GM12878 (cell line): ENCODE data around the gene PCED1B. TPM values are rescaled to one million over a fixed set of nuclear protein-coding genes. Genes with fewer than 3 reads are reported as not detected.

Source experiments
- ATAC-seq: fragments of 200-7000 bp; cut with Tn5 transposase; 3 replicates; pipeline ENCODE4 v1.9.1; 2020; ENCODE audit warnings: mild to moderate bottlenecking, moderate library complexity
- BruUV-seq: library from RNA; stranded (reverse); fragments of 400-500 nt; replicated peaks from 2 replicates; lab custom pipeline; 2021; lab: Mats Ljungman, UMichigan
- CTCF ChIA-PET: fragments of 300-600 bp; sonication (Branson Sonifier 250); formaldehyde crosslinking; extraction: SDS; loops from one replicate; lab custom pipeline; 2021; ENCODE audit warnings: inconsistent platforms; lab: Yijun Ruan, JAX
- POLR2A ChIA-PET: fragments of 350-600 bp; formaldehyde crosslinking; extraction: SDS; loops from one replicate; lab custom pipeline; 2021; ENCODE audit warnings: inconsistent platforms; lab: Charles Lee
- RAD21 ChIA-PET: fragments of 300-600 bp; sonication (Branson Sonifier 250); formaldehyde crosslinking; loops from one replicate; lab custom pipeline; 2023; ENCODE audit warnings: antibody characterized with exemption; ENCODE audit not compliant: unreplicated experiment; lab: Charles Lee
- SMC1A ChIA-PET: fragments of 300-600 bp; sonication (Branson Sonifier 250); formaldehyde crosslinking; loops from one replicate; lab custom pipeline; 2023; ENCODE audit not compliant: unreplicated experiment, uncharacterized antibody; lab: Charles Lee
- DNase-seq: peaks from one replicate; pipeline ENCODE4 v3.0.0-alpha.2; 2011; ENCODE audit warnings: low read depth, low spot score
- FAIRE-seq: peaks from 3 replicates; lab custom pipeline; 2011; peaks lifted over from hg19 to GRCh38; lab: Jason Lieb, UNC
- H2AFZ ChIP-seq: 2 replicates; pipeline ENCODE4 v1.6.0; 2011; ENCODE audit warnings: low read depth, low read length, control low read depth; ENCODE audit not compliant: control insufficient read depth
- H3K27ac ChIP-seq: 2 replicates; pipeline ENCODE4 v1.5.1; 2011; ENCODE audit warnings: control low read depth; ENCODE audit not compliant: control insufficient read depth, insufficient read depth
- H3K27me3 ChIP-seq, 2 experiments: replicated peaks in 1 of 2; 2 replicates each; pipeline versions ENCODE4 v1.6.0 to v1.6.1; 2011; ENCODE audit warnings: low read length in 1 of 2; ENCODE audit not compliant: control insufficient read depth in 2 of 2, insufficient read depth in 2 of 2
- H3K36me3 ChIP-seq, 2 experiments: 2 replicates each; pipeline ENCODE4 v1.5.1; 2011; ENCODE audit warnings: low read length in 1 of 2; ENCODE audit not compliant: control insufficient read depth in 2 of 2, insufficient read depth in 2 of 2
- H3K4me1 ChIP-seq: 2 replicates; pipeline ENCODE4 v1.6.1; 2011; ENCODE audit warnings: mild to moderate bottlenecking, low read length, moderate library complexity, mixed read lengths; ENCODE audit not compliant: control insufficient read depth, insufficient read depth
- H3K4me2 ChIP-seq: 2 replicates; pipeline ENCODE4 v1.6.0; 2011; ENCODE audit warnings: control low read depth; ENCODE audit not compliant: control insufficient read depth, insufficient read depth
- H3K4me3 ChIP-seq: fragments of 200-600 bp; sonication (generic); 2 replicates; pipeline ENCODE4 v1.5.1; 2016
- H3K79me2 ChIP-seq: 2 replicates; pipeline ENCODE4 v1.6.0; 2011; ENCODE audit warnings: low read length; ENCODE audit not compliant: control insufficient read depth, insufficient read depth
- H3K9ac ChIP-seq: 2 replicates; pipeline ENCODE4 v1.8.0; 2011; ENCODE audit warnings: low read length, control low read depth, mixed read lengths; ENCODE audit not compliant: control insufficient read depth, insufficient read depth
- H3K9me3 ChIP-seq: replicated peaks from 3 replicates; pipeline ENCODE4 v1.5.1; 2011; ENCODE audit warnings: mild to moderate bottlenecking, low read length; ENCODE audit not compliant: control insufficient read depth, insufficient read depth
- H4K20me1 ChIP-seq: 2 replicates; pipeline ENCODE4 v1.6.0; 2011; ENCODE audit not compliant: control insufficient read depth, insufficient read depth
- CBX5 ChIP-seq: sonication (generic); IDR thresholded peaks from 2 replicates; pipeline ENCODE4 v1.6.1; 2016; ENCODE audit warnings: low read depth, moderate library complexity, mild to moderate bottlenecking, inconsistent platforms
- CTCF ChIP-seq, 3 experiments: IDR thresholded peaks in 2 of 3; conservative IDR thresholded peaks in 1 of 3; 2 replicates each; pipeline ENCODE4 v1.5.1; 2011; ENCODE audit warnings: low read depth in 3 of 3, low read length in 3 of 3, mild to moderate bottlenecking in 3 of 3, control low read depth in 2 of 3, moderate library complexity in 2 of 3, inconsistent platforms in 1 of 3, mixed read lengths in 1 of 3; ENCODE audit not compliant: control insufficient read depth in 2 of 3, insufficient read depth in 1 of 3; ENCODE audit errors: extremely low read depth in 1 of 3
- E2F8 ChIP-seq: fragments of 450-650 bp; IDR thresholded peaks from 2 replicates; pipeline ENCODE4 v1.6.1; 2018; ENCODE audit warnings: mild to moderate bottlenecking, low read depth, moderate library complexity; ENCODE audit not compliant: partially characterized antibody
- LARP7 ChIP-seq: fragments of 450-650 bp; IDR thresholded peaks from 2 replicates; pipeline ENCODE4 v1.6.1; 2017; ENCODE audit warnings: mild to moderate bottlenecking
- MEF2A ChIP-seq: IDR thresholded peaks from 2 replicates; pipeline ENCODE4 v1.6.1; 2011; ENCODE audit warnings: low read depth, mild to moderate bottlenecking, low read length, moderate library complexity; ENCODE audit not compliant: insufficient read depth
- MTA2 ChIP-seq: fragments of 450-650 bp; IDR thresholded peaks from 2 replicates; pipeline ENCODE4 v1.6.1; 2016; ENCODE audit warnings: low read depth, mild to moderate bottlenecking, moderate library complexity
- NFYA ChIP-seq: IDR thresholded peaks from 2 replicates; pipeline ENCODE4 v1.6.1; 2011; ENCODE audit warnings: low read depth, mild to moderate bottlenecking, low read length, improper control_type of control experiment, borderline replicate concordance
- REST ChIP-seq: IDR thresholded peaks from 2 replicates; pipeline ENCODE4 v1.6.1; 2012; ENCODE audit warnings: mild to moderate bottlenecking, low read depth, low read length
- SREBF2 ChIP-seq: IDR thresholded peaks from 2 replicates; pipeline ENCODE4 v1.6.1; 2012; ENCODE audit warnings: mild to moderate bottlenecking, low read length
- WGBS: methylation state at CpG from one replicate; pipeline ENCODE4 v1.1.6; 2016; ENCODE audit warnings: low lambda C conversion rate; ENCODE audit not compliant: insufficient replicate concordance, insufficient coverage; ENCODE audit errors: missing lambda C conversion rate; 5-methylcytosine and 5-hydroxymethylcytosine counted together
- in situ Hi-C: fragments of 300-500 bp; cut with MboI; formaldehyde crosslinking; loops from 9 replicates; pipeline ENCODE4 v1.14.3; 2018; ENCODE audit warnings: mixed read lengths
- intact Hi-C: fragments of 100-400 bp; cut with micrococcal nuclease; formaldehyde crosslinking; loops from one replicate; pipeline ENCODE4 v1.14.2; 2022; ENCODE audit not compliant: unreplicated experiment
- polyA plus RNA-seq, 11 experiments: library from polyadenylated mRNA; depleted of rRNA in 4 of 11; unstranded in 6 of 11; stranded (reverse) in 5 of 11; fragments of >200 nt; fragmentation: Nextera tagmentation in 4 of 11; fragmentation: Illumina TruSeq in 1 of 11; extraction: Ambion mirVana in 4 of 11; extraction: Trizol in 1 of 11; gene quantifications; 1 replicate in 1 of 11; 2 replicates in 10 of 11; pipeline versions ENCODE4 v1.2.1 to v1.2.3, GENCODE V29; 2011 to 2016; ENCODE audit warnings: inconsistent platforms in 2 of 11, missing spikeins in 2 of 11, low read depth in 1 of 11
- total RNA-seq, 4 experiments: library from RNA; depleted of rRNA in 3 of 4; stranded (reverse); fragments of >200 nt in 3 of 4; fragmentation: Illumina TruSeq in 1 of 4; extraction: Trizol in 1 of 4; gene quantifications; 2 replicates each; pipeline versions ENCODE4 v1.2.1 to v1.2.3, GENCODE V29; 2013 to 2021

Gene PCED1B
- total and polyA plus RNA-seq, 10 of the 15 experiments (the other 5 are each of a cell fraction or from before 2014, with no cell fraction given) = 0.80 to 8.8 (median 3.0) TPM

GRCh38 chr12:47165934-47166333 lies 86.5 kb downstream of the PCED1B start:
- H3K27me3 ChIP-seq = no peaks in the 10 kb centered on the region
- no peak overlapping the region for H3K27ac ChIP-seq
- no peak for FAIRE-seq
- H4K20me1 ChIP-seq = no peaks in the 10 kb centered on the region
- H2AFZ ChIP-seq = no peak overlapping the region
- H3K9ac ChIP-seq = no peak overlapping the region
- TF ChIP-seq SREBF2 (no peak), E2F8 (no peak), REST (no peak), LARP7 (no peak), NFYA (no peak), CBX5 (no peak), MTA2 (no peak), MEF2A (no peak), CTCF (IDR thresholded peaks at IDR 0.05 in 2 of 3, conservative IDR thresholded peaks at IDR 0.05 in 1 of 3; ENCODE audit: control insufficient read depth in 2 of 3, extremely low read depth in 1 of 3, insufficient read depth in 1 of 3, low read depth in 3 of 3, low read length in 3 of 3) (no peak)
- no peak for ATAC-seq
- BruUV-seq = no TSS peak
- intact Hi-C loops = no loop called here
- no peaks in the 10 kb centered on the region for H3K79me2 ChIP-seq
- 35% methylated on average over 5 of the region's 5 CpGs for WGBS
- no peak overlapping the region for H3K4me3 ChIP-seq
- H3K4me1 ChIP-seq = no peaks in the 10 kb centered on the region
- SMC1A ChIA-PET = interaction anchor here (0.6 to 1.3 kb wide), 3 partner anchors 10 to 231 kb away, joined by 3 to 4 read pairs (median 4); no protein-coding TSS in a partner anchor
- H3K9me3 ChIP-seq = no peaks in the 10 kb centered on the region
- in situ Hi-C loops = no loop called here
- POLR2A ChIA-PET = no interaction called here
- DNase-seq = no peak
- H3K4me2 ChIP-seq = no peak overlapping the region
- CTCF ChIA-PET = interaction anchor here (0.6 to 1.2 kb wide), 4 partner anchors 9 to 295 kb away, joined by 3 read pairs; no protein-coding TSS in a partner anchor
- RAD21 ChIA-PET = no interaction called here
- no peaks in the 10 kb centered on the region for H3K36me3 ChIP-seq
